ENCODE data around the gene MRPL53. TPM values are rescaled to one million over a fixed set of nuclear protein-coding genes. Genes with fewer than 3 reads are reported as not detected.
A peak's percentile ranks its signal among the peaks of the same experiment; 100 is the strongest.

MRPL53 gene
- total and polyA plus RNA-seq, 2 of the 13 experiments (the other 11 are each of a cell fraction or from before 2014, with no cell fraction given) = 34.3 to 51.9 TPM

- TF ChIP-seq, protein P1, sequence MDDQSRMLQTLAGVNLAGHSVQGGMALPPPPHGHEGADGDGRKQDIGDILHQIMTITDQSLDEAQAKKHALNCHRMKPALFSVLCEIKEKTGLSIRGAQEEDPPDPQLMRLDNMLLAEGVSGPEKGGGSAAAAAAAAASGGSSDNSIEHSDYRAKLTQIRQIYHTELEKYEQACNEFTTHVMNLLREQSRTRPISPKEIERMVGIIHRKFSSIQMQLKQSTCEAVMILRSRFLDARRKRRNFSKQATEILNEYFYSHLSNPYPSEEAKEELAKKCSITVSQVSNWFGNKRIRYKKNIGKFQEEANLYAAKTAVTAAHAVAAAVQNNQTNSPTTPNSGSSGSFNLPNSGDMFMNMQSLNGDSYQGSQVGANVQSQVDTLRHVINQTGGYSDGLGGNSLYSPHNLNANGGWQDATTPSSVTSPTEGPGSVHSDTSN (CRISPR knock-in tag; IDR thresholded peaks at IDR 0.05; ENCODE audit: borderline replicate concordance) = no peak
- TF ChIP-seq REPIN1 (CRISPR knock-in tag; IDR thresholded peaks at IDR 0.05; ENCODE audit: borderline replicate concordance, low read depth) = peak; percentile 84
- peak; percentile 15; the same call in 1 of the 2 replicates for TF ChIP-seq ZNF646 (CRISPR knock-in tag; IDR thresholded peaks at IDR 0.05)
- peak; percentile 69 for TF ChIP-seq KAT8 (CRISPR knock-in tag; IDR thresholded peaks at IDR 0.05)
- TF ChIP-seq, protein P2, sequence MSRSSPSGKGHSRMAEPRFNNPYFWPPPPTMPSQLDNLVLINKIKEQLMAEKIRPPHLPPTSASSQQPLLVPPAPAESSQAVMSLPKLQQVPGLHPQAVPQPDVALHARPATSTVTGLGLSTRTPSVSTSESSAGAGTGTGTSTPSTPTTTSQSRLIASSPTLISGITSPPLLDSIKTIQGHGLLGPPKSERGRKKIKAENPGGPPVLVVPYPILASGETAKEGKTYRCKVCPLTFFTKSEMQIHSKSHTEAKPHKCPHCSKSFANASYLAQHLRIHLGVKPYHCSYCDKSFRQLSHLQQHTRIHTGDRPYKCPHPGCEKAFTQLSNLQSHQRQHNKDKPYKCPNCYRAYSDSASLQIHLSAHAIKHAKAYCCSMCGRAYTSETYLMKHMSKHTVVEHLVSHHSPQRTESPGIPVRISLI (CRISPR knock-in tag; IDR thresholded peaks at IDR 0.05; ENCODE audit: borderline replicate concordance) = no peak
- TF ChIP-seq BHLHE40 (IDR thresholded peaks at IDR 0.05; ENCODE audit: low read length) = no peak
- no peak for TF ChIP-seq PRPF4 (IDR thresholded peaks at IDR 0.05; ENCODE audit: low read depth, low read length, poor library complexity, severe bottlenecking)
- TF ChIP-seq JDP2 (CRISPR knock-in tag; IDR thresholded peaks at IDR 0.05; ENCODE audit: borderline replicate concordance) = no peak
- TF ChIP-seq NFYB (CRISPR knock-in tag; IDR thresholded peaks at IDR 0.05) = peak; percentile 23; the same call in 1 of the 2 replicates
- no peak; the same call in none of the 2 replicates for TF ChIP-seq HMG20B (CRISPR knock-in tag; conservative IDR thresholded peaks at IDR 0.05)
- TF ChIP-seq TOPORS (CRISPR knock-in tag; IDR thresholded peaks at IDR 0.05) = peak; percentile 71; the same call in 1 of the 2 replicates
- TF ChIP-seq CENPT (CRISPR knock-in tag; IDR thresholded peaks at IDR 0.05; ENCODE audit: low read depth) = no peak; the same call in 1 of the 2 replicates
- TF ChIP-seq SALL2 (CRISPR knock-in tag; IDR thresholded peaks at IDR 0.05) = peak; percentile 25
These were observed 42.7 kb downstream of the MRPL53 start (continued) for GRCh38 chr2:74429487-74430451.

Measured in HepG2 (cell line).